H1 (cell line): Measurements from ENCODE around the gene FBLIM1. TPM values are rescaled to one million over a fixed set of nuclear protein-coding genes. Genes with fewer than 3 reads are reported as not detected.
A peak's percentile ranks its signal among the peaks of the same experiment; 100 is the strongest.

Experiments
- CTCF ChIA-PET: fragments of 300-600 bp; sonication (Branson Sonifier 250); formaldehyde crosslinking; loops from one replicate; lab custom pipeline; 2021; ENCODE audit not compliant: partially characterized antibody; lab: Charles Lee
- POLR2A ChIA-PET: fragments of 300-600 bp; sonication (Branson Sonifier 250); formaldehyde crosslinking; loops from one replicate; lab custom pipeline; 2021; ENCODE audit warnings: inconsistent platforms; ENCODE audit not compliant: partially characterized antibody; lab: Charles Lee
- DNase-seq, 2 experiments: peaks; one replicate each; pipeline versions ENCODE4 v3.0.0 to v3.0.0-alpha.2; 2010 to 2022; ENCODE audit warnings: low spot score in 2 of 2, low read depth in 1 of 2, mixed read lengths in 1 of 2
- FAIRE-seq: peaks from 2 replicates; lab custom pipeline; 2011; peaks lifted over from hg19 to GRCh38; lab: Jason Lieb, UNC
- H2AFZ ChIP-seq: 2 replicates; pipeline ENCODE4 v1.8.1; 2012; ENCODE audit warnings: low read length, inconsistent platforms
- H2AK5ac ChIP-seq: 2 replicates; pipeline ENCODE4 v1.6.1; 2013; ENCODE audit warnings: low read depth, low read length
- H2BK120ac ChIP-seq: replicated peaks from 2 replicates; pipeline ENCODE3; 2013; ENCODE audit warnings: low read depth, low read length, inconsistent platforms
- H2BK12ac ChIP-seq: 2 replicates; pipeline ENCODE4 v1.6.1; 2013; ENCODE audit warnings: low read depth, low read length
- H2BK15ac ChIP-seq: 2 replicates; pipeline ENCODE4 v1.6.1; 2013; ENCODE audit warnings: low read length
- H2BK20ac ChIP-seq: 2 replicates; pipeline ENCODE4 v1.6.1; 2013; ENCODE audit warnings: low read length
- H2BK5ac ChIP-seq: 2 replicates; pipeline ENCODE4 v1.6.1; 2013; ENCODE audit warnings: low read depth, low read length
- H3K14ac ChIP-seq: 2 replicates; pipeline ENCODE4 v1.6.1; 2013; ENCODE audit warnings: inconsistent platforms; ENCODE audit not compliant: insufficient read length
- H3K18ac ChIP-seq: 2 replicates; pipeline ENCODE4 v1.6.1; 2013; ENCODE audit warnings: low read length; ENCODE audit errors: extremely low read depth
- H3K23ac ChIP-seq: 2 replicates; pipeline ENCODE4 v1.6.1; 2013; ENCODE audit warnings: inconsistent platforms; ENCODE audit not compliant: insufficient read length
- H3K23me2 ChIP-seq: 2 replicates; pipeline ENCODE4 v1.6.1; 2013; ENCODE audit warnings: low read depth, low read length
- H3K27ac ChIP-seq: 2 replicates; pipeline ENCODE4 v1.6.1; 2011; ENCODE audit warnings: low read depth, low read length, inconsistent platforms
- H3K27me3 ChIP-seq, 4 experiments: replicated peaks in 1 of 4; 1 replicate in 1 of 4; 2 replicates in 3 of 4; pipeline versions ENCODE4 v1.6.1 to v1.8.1; 2011 to 2013; ENCODE audit warnings: low read length in 3 of 4, mild to moderate bottlenecking in 3 of 4, inconsistent platforms in 2 of 4, mixed read lengths in 2 of 4, moderate library complexity in 1 of 4; ENCODE audit not compliant: control insufficient read depth in 3 of 4, insufficient read depth in 3 of 4; ENCODE audit errors: extremely low read depth in 1 of 4
- H3K36me3 ChIP-seq, 4 experiments: 2 replicates each; pipeline versions ENCODE4 v1.6.1 to v1.8.1; 2011 to 2013; ENCODE audit warnings: mild to moderate bottlenecking in 4 of 4, low read length in 3 of 4, moderate library complexity in 2 of 4, control low read depth in 1 of 4, inconsistent platforms in 1 of 4; ENCODE audit not compliant: insufficient read depth in 4 of 4, control insufficient read depth in 2 of 4
- H3K4ac ChIP-seq: replicated peaks from 2 replicates; pipeline ENCODE3; 2013; ENCODE audit warnings: low read length, low read depth, mixed read lengths, inconsistent platforms; ENCODE audit not compliant: insufficient read length
- H3K4me1 ChIP-seq, 4 experiments: replicated peaks in 1 of 4; 1 replicate in 1 of 4; 2 replicates in 3 of 4; pipeline versions ENCODE4 v1.6.1 to v1.8.1; 2011 to 2013; ENCODE audit warnings: low read length in 3 of 4, inconsistent platforms in 2 of 4, mixed read lengths in 1 of 4; ENCODE audit not compliant: insufficient read depth in 4 of 4, control insufficient read depth in 3 of 4
- H3K4me2 ChIP-seq, 2 experiments: 2 replicates each; pipeline versions ENCODE4 v1.6.1 to v1.8.1; 2011 to 2013; ENCODE audit warnings: low read depth in 2 of 2, low read length in 2 of 2, control low read depth in 1 of 2, inconsistent platforms in 1 of 2, mild to moderate bottlenecking in 1 of 2; ENCODE audit not compliant: insufficient read depth in 1 of 2
- H3K4me3 ChIP-seq, 4 experiments: fragments of 200-600, 300-600 bp in 1 of 4; sonication (generic), shearing (Covaris generic), sonication (Bioruptor Twin) in 1 of 4; 2 replicates each; pipeline versions ENCODE4 v1.5.1 to v1.8.1; 2011 to 2016; ENCODE audit warnings: low read length in 4 of 4, low read depth in 3 of 4, control low read depth in 2 of 4, inconsistent platforms in 2 of 4, mild to moderate bottlenecking in 2 of 4, mixed read lengths in 1 of 4, moderate library complexity in 1 of 4; ENCODE audit not compliant: insufficient read depth in 2 of 4; ENCODE audit errors: extremely low read depth in 1 of 4
- H3K56ac ChIP-seq: replicated peaks from 2 replicates; pipeline ENCODE3; 2013; ENCODE audit warnings: low read depth, mild to moderate bottlenecking, mixed read lengths, low read length, inconsistent platforms; ENCODE audit not compliant: insufficient read length
- H3K79me1 ChIP-seq: 2 replicates; pipeline ENCODE4 v1.6.1; 2013; ENCODE audit warnings: low read depth, low read length, control low read depth
- H3K79me2 ChIP-seq, 2 experiments: 2 replicates each; pipeline versions ENCODE4 v1.6.1 to v1.8.1; 2012 to 2013; ENCODE audit warnings: low read length in 2 of 2, mild to moderate bottlenecking in 2 of 2, inconsistent platforms in 1 of 2; ENCODE audit not compliant: insufficient read depth in 2 of 2, control insufficient read depth in 1 of 2
- H3K9ac ChIP-seq, 4 experiments: replicated peaks in 1 of 4; 1 replicate in 1 of 4; 2 replicates in 3 of 4; pipeline versions ENCODE4 v1.6.1 to v1.8.1; 2011 to 2013; ENCODE audit warnings: low read depth in 3 of 4, low read length in 3 of 4, control low read depth in 2 of 4, mild to moderate bottlenecking in 2 of 4, moderate library complexity in 2 of 4, inconsistent platforms in 1 of 4; ENCODE audit errors: extremely low read depth in 1 of 4
- H3K9me3 ChIP-seq, 2 experiments: 2 replicates each; pipeline versions ENCODE4 v1.6.1 to v1.8.1; 2012 to 2013; ENCODE audit warnings: mild to moderate bottlenecking in 2 of 2, moderate library complexity in 2 of 2, control low read depth in 1 of 2, inconsistent platforms in 1 of 2, low read depth in 1 of 2, low read length in 1 of 2, mixed read lengths in 1 of 2; ENCODE audit not compliant: insufficient read depth in 2 of 2
- H4K20me1 ChIP-seq, 2 experiments: replicated peaks in 1 of 2; 2 replicates each; pipeline versions ENCODE3 to v1.8.1; 2011 to 2013; ENCODE audit warnings: inconsistent platforms in 2 of 2, low read length in 2 of 2, mild to moderate bottlenecking in 1 of 2; ENCODE audit not compliant: insufficient read depth in 2 of 2, control insufficient read depth in 1 of 2
- H4K5ac ChIP-seq: 2 replicates; pipeline ENCODE4 v1.6.1; 2013; ENCODE audit warnings: low read length, low read depth, mixed read lengths, inconsistent platforms; ENCODE audit not compliant: insufficient read length
- H4K8ac ChIP-seq: 2 replicates; pipeline ENCODE4 v1.8.0; 2013; ENCODE audit warnings: mild to moderate bottlenecking, moderate library complexity, low read length, inconsistent platforms; ENCODE audit not compliant: insufficient read depth; ENCODE audit errors: extremely low read depth
- H4K91ac ChIP-seq: replicated peaks from 2 replicates; pipeline ENCODE3; 2013; ENCODE audit warnings: low read length, mixed read lengths, inconsistent platforms; ENCODE audit not compliant: insufficient read length
- KDM1A ChIP-seq: fragments of 200-600, 300-600 bp; sonication (generic); IDR thresholded peaks from 2 replicates; pipeline ENCODE4 v1.7.1; 2016; ENCODE audit warnings: mild to moderate bottlenecking, low read length, borderline replicate concordance
- NRF1 ChIP-seq: IDR thresholded peaks from 2 replicates; pipeline ENCODE4 v1.6.1; 2011; ENCODE audit warnings: mild to moderate bottlenecking, low read depth, low read length, improper control_type of control experiment
- WGBS, 2 experiments: shearing (Covaris generic) in 1 of 2; methylation state at CpG; one replicate each; pipeline versions ENCODE4 v1.1.6 to v1.1.7; 2013 to 2015; ENCODE audit warnings: low lambda C conversion rate in 2 of 2, mixed read lengths in 2 of 2, inconsistent platforms in 1 of 2, low coverage in 1 of 2, missing lambda C conversion rate in 1 of 2; ENCODE audit not compliant: insufficient replicate concordance in 2 of 2, insufficient coverage in 1 of 2, insufficient read length in 1 of 2; ENCODE audit errors: extremely low coverage in 1 of 2, missing lambda C conversion rate in 1 of 2; 5-methylcytosine and 5-hydroxymethylcytosine counted together
- polyA plus RNA-seq, 7 experiments: library from polyadenylated mRNA; depleted of rRNA in 3 of 7; stranded (reverse) in 5 of 7; unstranded in 2 of 7; fragments of >200 nt in 5 of 7; fragments of 200-250 nt in 2 of 7; gene quantifications; 1 replicate in 5 of 7; 2 replicates in 1 of 7; 4 replicates in 1 of 7; pipeline versions ENCODE4 v1.2.1 to v1.2.3, GENCODE V29; 2011 to 2013; ENCODE audit warnings: missing spikeins in 2 of 7, mixed read lengths in 2 of 7
- total RNA-seq: library from RNA; stranded (reverse); fragmentation: NEBNext Ultra II Directional; extraction: Animal tissue kit (Norgen Biotek cat#: 25700); gene quantifications from 2 replicates; pipeline ENCODE4 v1.2.1, GENCODE V29; 2021

Gene FBLIM1
- total and polyA plus RNA-seq, 2 of the 8 experiments (the other 6 are each of a cell fraction or from before 2014, with no cell fraction given): 66.6 to 66.7 TPM

GRCh38 chr1:15748690-15749398, 9.8 kb upstream of the FBLIM1 start:
- no peaks in the 10 kb centered on the region for H3K79me1 ChIP-seq
- WGBS, 2 experiments: 92% methylated on average over 10 of the region's 10 CpGs; no CpG with 5 or more reads in 1 of the 2 experiments
- H2BK5ac ChIP-seq: peak overlapping the region; percentile 78; the same call in 1 of the 2 replicates
- H3K4me1 ChIP-seq: peaks cover 0 to 7% (median 3%) of the 10 kb centered on the region in 4 experiments; a peak in 5 of 7 replicates
- H2BK12ac ChIP-seq: peak overlapping the region; percentile 60; the same call in 1 of the 2 replicates
- FAIRE-seq (no peak), DNase-seq (no peak)
- H2BK120ac ChIP-seq: no peak overlapping the region
- H3K27me3 ChIP-seq: no peaks in the 10 kb centered on the region
- no peaks in the 10 kb centered on the region for H3K36me3 ChIP-seq
- no peak for TF ChIP-seq NRF1
- peak; percentile 46; the same call in 1 of the 2 replicates for TF ChIP-seq KDM1A
- H4K5ac ChIP-seq: no peak overlapping the region
- H4K8ac ChIP-seq: peak overlapping the region; percentile 62; the same call in 1 of the 2 replicates
- 0 out of 2 replicates have a peak, but pooled peaks cover under 1% of the 10 kb centered on the region for H3K23me2 ChIP-seq
- POLR2A ChIA-PET: interaction anchor here (0.9 to 3.3 kb wide), 5 partner anchors 11 to 162 kb away, joined by 3 to 14 read pairs (median 3); partner anchors contain the start of genes FBLIM1 and SLC25A34
- H3K56ac ChIP-seq: no peak overlapping the region
- H4K20me1 ChIP-seq: no peaks in the 10 kb centered on the region
- H3K4ac ChIP-seq: no peak overlapping the region
- CTCF ChIA-PET: interaction anchor here (0.6 to 1.4 kb wide), 6 partner anchors 10 to 159 kb away, joined by 3 read pairs; no protein-coding TSS in a partner anchor
- H3K18ac ChIP-seq: peak overlapping the region; percentile 53; the same call in 1 of the 2 replicates
- no peak overlapping the region for H3K9ac ChIP-seq
- no peak overlapping the region for H2AK5ac ChIP-seq
- H3K27ac ChIP-seq: no peak overlapping the region
- no peak overlapping the region for H2BK15ac ChIP-seq
- no peaks in the 10 kb centered on the region for H3K9me3 ChIP-seq
- H2AFZ ChIP-seq: 0 out of 2 replicates have a peak overlapping the region, but pooled peaks have one; percentile 11
- no peak overlapping the region for H3K14ac ChIP-seq
- no peak overlapping the region for H3K4me3 ChIP-seq
- H3K23ac ChIP-seq: no peak overlapping the region
- 0 out of 2 replicates have a peak overlapping the region, but pooled peaks have one; percentile 34 for H2BK20ac ChIP-seq
- H3K4me2 ChIP-seq: no peak overlapping the region
- no peaks in the 10 kb centered on the region for H3K79me2 ChIP-seq
- peak overlapping the region; percentile 29 for H4K91ac ChIP-seq
